Esophagus muscularis mucosa (tissue), 4 donors: Measurements from ENCODE around the gene UGT1A4. TPM values are rescaled to one million over a fixed set of nuclear protein-coding genes. Genes with fewer than 3 reads are reported as not detected.
"Not testable (repeated sequence)": the region's sequence is repeated elsewhere in the genome, so short reads cannot be mapped to it uniquely, and the experiment has no call there.

ENCODE experiments used
- DNase-seq: peaks from one replicate; pipeline ENCODE4 v3.0.0-alpha.2; 2017; ENCODE audit errors: extremely low spot score
- H3K27ac ChIP-seq, 4 donors: fragments of 200-600 bp; sonication (generic); replicated peaks in 1 of 4; 1 replicate in 3 of 4; 2 replicates in 1 of 4; pipeline ENCODE4 v1.5.1; 2016 to 2019; ENCODE audit warnings: mild to moderate bottlenecking in 1 of 4
- H3K27me3 ChIP-seq, 4 donors: fragments of 200-600 bp; sonication (generic); one replicate each; pipeline versions ENCODE4 v1.5.1 to v1.6.0; 2016 to 2019
- H3K36me3 ChIP-seq, 4 donors: fragments of 200-600 bp; sonication (generic); one replicate each; pipeline ENCODE4 v1.5.1; 2016 to 2019
- H3K4me1 ChIP-seq, 4 donors: fragments of 200-600 bp; sonication (generic); one replicate each; pipeline ENCODE4 v1.5.1; 2016 to 2019
- H3K4me3 ChIP-seq, 4 donors: fragments of 200-600 bp; sonication (generic); 1 replicate in 2 of 4; 2 replicates in 2 of 4; pipeline ENCODE4 v1.5.1; 2016 to 2019; ENCODE audit warnings: mild to moderate bottlenecking in 4 of 4, moderate library complexity in 1 of 4
- H3K9me3 ChIP-seq, 4 donors: fragments of 200-600 bp; sonication (generic); 1 replicate in 3 of 4; 2 replicates in 1 of 4; pipeline ENCODE4 v1.5.1; 2016 to 2019
- CTCF ChIP-seq, 3 experiments: fragments of 200-600 bp in 2 of 3; fragments of 450-650 bp in 1 of 3; sonication (generic) in 2 of 3; IDR thresholded peaks; one replicate each; pipeline ENCODE4 v1.5.1; 2017 to 2019; ENCODE audit warnings: antibody characterized with exemption in 3 of 3, mild to moderate bottlenecking in 2 of 3, moderate library complexity in 1 of 3
- EP300 ChIP-seq: sonication (generic); formaldehyde crosslinking; IDR thresholded peaks from one replicate; pipeline ENCODE4 v1.6.1; 2017; ENCODE audit warnings: antibody characterized with exemption
- POLR2A ChIP-seq: fragments of 450-650 bp; IDR thresholded peaks from one replicate; pipeline ENCODE4 v1.6.1; 2017; ENCODE audit warnings: antibody characterized with exemption, moderate library complexity, mild to moderate bottlenecking, low read depth
- POLR2AphosphoS5 ChIP-seq, 2 donors: sonication (generic); formaldehyde crosslinking; IDR thresholded peaks; one replicate each; pipeline ENCODE4 v1.6.1; 2017; ENCODE audit warnings: antibody characterized with exemption in 2 of 2
- WGBS: methylation state at CpG from one replicate; pipeline ENCODE4 v1.1.5; 2018; 5-methylcytosine and 5-hydroxymethylcytosine counted together
- intact Hi-C: fragments of 100-400 bp; cut with DNase I; formaldehyde crosslinking; loops from one replicate; pipeline ENCODE4 v1.15.1; 2023
- total RNA-seq, 4 donors: library from RNA; depleted of rRNA; stranded (reverse); fragments of >200 nt; gene quantifications; one replicate each; pipeline versions ENCODE4 v1.1.0 to v1.2.1, GENCODE V29; 2016

The UGT1A4 gene
- total RNA-seq, 4 donors from 2014 or later, result not detected

- no peak for TF ChIP-seq POLR2AphosphoS5 (IDR thresholded peaks at IDR 0.05)
- TF ChIP-seq POLR2A, result no peak
- TF ChIP-seq EP300, result no peak
- TF ChIP-seq CTCF (IDR thresholded peaks at IDR 0.05), result no peak
- intact Hi-C loops, result no loop called here
- peaks cover 0 to 3% (median 0%) of the 10 kb centered on the region in 4 donors for H3K27me3 ChIP-seq
- H3K36me3 ChIP-seq, result no peaks in the 10 kb centered on the region
- no peak overlapping the region for H3K27ac ChIP-seq
- no peaks in the 10 kb centered on the region for H3K4me1 ChIP-seq
- H3K4me3 ChIP-seq, result no peak overlapping the region
- no peak for DNase-seq
- no peaks in the 10 kb centered on the region for H3K9me3 ChIP-seq
- WGBS, result 76% methylated on average over 5 of the region's 5 CpGs
Measured at GRCh38 chr2:233745073-233745755, 26.7 kb downstream of the UGT1A4 start.

- H3K36me3 ChIP-seq, H3K9me3 ChIP-seq, H3K4me3 ChIP-seq, intact Hi-C loops, H3K27ac ChIP-seq, DNase-seq, H3K27me3 ChIP-seq, H3K4me1 ChIP-seq: not testable (repeated sequence)
- WGBS, result 64% methylated on average over 2 of the region's 2 CpGs
Measured at GRCh38 chr2:233745838-233746237, 27.3 kb downstream of the UGT1A4 start.

- no peak overlapping the region for H3K27ac ChIP-seq
- no peaks in the 10 kb centered on the region for H3K9me3 ChIP-seq
- no peaks in the 10 kb centered on the region for H3K4me1 ChIP-seq
- WGBS, result 77% methylated on average over 10 of the region's 10 CpGs
- DNase-seq, result no peak
- H3K4me3 ChIP-seq, result no peak overlapping the region
- intact Hi-C loops, result no loop called here
- no peak for TF ChIP-seq POLR2A
- TF ChIP-seq EP300, result no peak
- TF ChIP-seq POLR2AphosphoS5 (IDR thresholded peaks at IDR 0.05), result no peak
- TF ChIP-seq CTCF (IDR thresholded peaks at IDR 0.05), result no peak
- peaks cover 0 to 3% (median 0%) of the 10 kb centered on the region in 4 donors for H3K27me3 ChIP-seq
- no peaks in the 10 kb centered on the region for H3K36me3 ChIP-seq
Measured at GRCh38 chr2:233746475-233747282, 28.1 kb downstream of the UGT1A4 start.

GRCh38 chr2:233747283-233747544, 28.7 kb downstream of the UGT1A4 start:
- Histone ChIP-seq H3K27me3 (peaks cover 0 to 3% (median 0%) of the 10 kb centered on the region in 4 donors), H3K36me3 (no peaks in the 10 kb centered on the region), H3K4me3 (no peak overlapping the region), H3K4me1 (no peaks in the 10 kb centered on the region), H3K27ac (no peak overlapping the region), H3K9me3 (no peaks in the 10 kb centered on the region)
- intact Hi-C loops, result no loop called here
- DNase-seq, result no peak
- TF ChIP-seq POLR2AphosphoS5 (IDR thresholded peaks at IDR 0.05), result no peak
- 86% methylated on average over 4 of the region's 6 CpGs for WGBS

GRCh38 chr2:233750689-233751088, 32.2 kb downstream of the UGT1A4 start:
- H3K36me3 ChIP-seq, H3K4me1 ChIP-seq, H3K4me3 ChIP-seq, H3K9me3 ChIP-seq, DNase-seq, H3K27me3 ChIP-seq, intact Hi-C loops, H3K27ac ChIP-seq: not testable (repeated sequence)
- WGBS, result 80% methylated on average over 2 of the region's 2 CpGs

GRCh38 chr2:233751212-233752009, 32.9 kb downstream of the UGT1A4 start:
- H3K9me3 ChIP-seq, H3K27ac ChIP-seq, H3K27me3 ChIP-seq, DNase-seq, H3K4me1 ChIP-seq, H3K4me3 ChIP-seq, intact Hi-C loops, H3K36me3 ChIP-seq: not testable (repeated sequence)
- WGBS, result 75% methylated on average over 2 of the region's 2 CpGs
